Umbilical cord (tissue), 1 donor: ENCODE measurements around the gene CD300A. TPM values are rescaled to one million over a fixed set of nuclear protein-coding genes. Genes with fewer than 3 reads are reported as not detected.

Experiments
- total RNA-seq: library from RNA; depleted of rRNA; stranded (reverse); fragments of >200 nt; gene quantifications from one replicate; pipeline ENCODE4 v1.2.3, GENCODE V29; 2014; ENCODE audit warnings: low replicate concordance; ENCODE audit not compliant: insufficient read depth

CD300A gene
- total RNA-seq, 1 donor from 2014 or later = 7.2 TPM

Other genes starting within 250 kb of the CD300A start
- not detected for gene DNAI2, start 192.4 kb upstream of the CD300A start, total RNA-seq
- 1.4 TPM for gene KIF19, start 140.4 kb upstream of the CD300A start, total RNA-seq
- not detected for gene BTBD17, start 104.8 kb upstream of the CD300A start, total RNA-seq
- 1.2 TPM for gene GPR142, start 99.1 kb upstream of the CD300A start, total RNA-seq
- gene GPRC5C, start 34.5 kb upstream of the CD300A start, total RNA-seq = 17.1 TPM
- 0.24 TPM for gene CD300LB, start 64.8 kb downstream of the CD300A start, total RNA-seq
- 0.48 TPM for gene CD300C, start 79.5 kb downstream of the CD300A start, total RNA-seq
- gene CD300H, start 100.9 kb downstream of the CD300A start, total RNA-seq = not detected
- gene CD300LD, start 125.6 kb downstream of the CD300A start, total RNA-seq = not detected
- gene CD300E, start 157.1 kb downstream of the CD300A start, total RNA-seq = 0.72 TPM
- 3.1 TPM for gene CD300LF, start 246.3 kb downstream of the CD300A start, total RNA-seq